Skeletal muscle tissue (tissue), 4 donors: ENCODE measurements around the gene C10orf71. TPM values are rescaled to one million over a fixed set of nuclear protein-coding genes. Genes with fewer than 3 reads are reported as not detected.

ENCODE experiments used
- H3K27ac ChIP-seq: one replicate; pipeline ENCODE4 v1.7.0; 2013; ENCODE audit warnings: mild to moderate bottlenecking, low read depth, low read length, inconsistent platforms
- H3K27me3 ChIP-seq, 3 donors: one replicate each; pipeline ENCODE4 v1.7.0; 2013; ENCODE audit warnings: low read length in 3 of 3; ENCODE audit not compliant: control insufficient read depth in 3 of 3, insufficient read depth in 3 of 3
- H3K36me3 ChIP-seq, 3 donors: one replicate each; pipeline ENCODE4 v1.7.0; 2013; ENCODE audit warnings: low read length in 3 of 3; ENCODE audit not compliant: control insufficient read depth in 3 of 3, insufficient read depth in 3 of 3
- H3K4me1 ChIP-seq, 3 donors: one replicate each; pipeline ENCODE4 v1.7.0; 2013; ENCODE audit warnings: low read length in 3 of 3, mild to moderate bottlenecking in 3 of 3; ENCODE audit not compliant: control insufficient read depth in 3 of 3, insufficient read depth in 3 of 3
- H3K4me3 ChIP-seq, 3 donors: one replicate each; pipeline ENCODE4 v1.7.0; 2013; ENCODE audit warnings: low read length in 3 of 3
- H3K9ac ChIP-seq, 3 donors: one replicate each; pipeline ENCODE4 v1.7.0; 2013; ENCODE audit warnings: low read length in 3 of 3, mild to moderate bottlenecking in 3 of 3, moderate library complexity in 2 of 3, low read depth in 1 of 3
- H3K9me3 ChIP-seq, 3 donors: one replicate each; pipeline ENCODE4 v1.7.0; 2013; ENCODE audit warnings: low read length in 3 of 3; ENCODE audit not compliant: control insufficient read depth in 3 of 3
- total RNA-seq: library from RNA; depleted of rRNA; stranded (reverse); fragments of >200 nt; gene quantifications from one replicate; pipeline ENCODE4 v1.2.3, GENCODE V29; 2014
- donor health status: Osteomylitis.

Gene C10orf71
- total RNA-seq, 1 donor from 2014 or later: 4.7 TPM

DNA sequence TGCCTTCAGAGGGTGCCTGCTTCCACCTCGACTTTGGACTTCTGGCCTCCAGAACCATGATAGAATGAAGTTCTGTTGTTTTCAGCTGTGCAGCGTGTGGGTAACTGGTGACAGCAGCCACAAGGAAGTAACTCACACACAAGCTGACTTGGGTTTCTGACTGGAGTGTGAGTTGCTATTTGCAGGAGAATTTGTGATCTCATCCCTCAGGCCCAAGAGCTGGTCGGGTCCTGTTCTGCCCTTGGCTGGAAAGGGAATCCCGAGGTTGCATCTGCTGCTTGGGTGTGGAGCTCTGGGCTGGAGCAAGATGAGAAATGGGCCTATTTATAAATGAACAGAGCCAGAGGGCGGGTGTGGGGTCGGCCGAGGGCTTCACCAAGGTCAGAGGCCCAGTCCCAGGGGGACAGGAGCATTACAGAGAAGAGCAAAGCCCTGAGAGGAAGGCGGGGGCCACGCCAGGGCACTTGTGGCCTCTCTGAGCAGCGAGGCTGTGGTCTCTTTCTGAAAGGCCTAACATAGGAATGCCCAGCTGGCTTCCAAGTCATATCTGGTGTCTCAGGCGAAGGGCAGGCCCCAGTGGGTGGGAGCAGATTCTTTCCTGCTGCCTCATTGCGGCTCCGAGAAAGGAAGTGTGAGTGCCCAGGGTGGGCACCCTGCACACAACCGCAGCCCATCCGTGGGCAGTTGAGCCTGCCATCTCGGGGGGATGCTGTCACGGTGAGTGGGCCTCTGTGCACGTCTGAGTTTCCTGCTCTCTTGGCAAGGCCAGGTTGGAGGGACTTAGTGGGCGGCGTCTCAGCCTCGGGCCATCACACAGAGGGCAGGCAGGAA, 26.5 kb upstream of the C10orf71 start:
- peak overlapping the region; percentile 52 to 68 (median 60) for H3K4me3 ChIP-seq
- H3K9ac ChIP-seq: peak overlapping the region; percentile 76 to 92 (median 86)
- peaks cover 0 to 4% (median 0%) of the 10 kb centered on the region in 3 donors for H3K9me3 ChIP-seq
- H3K27ac ChIP-seq: peak overlapping the region; percentile 98
- H3K27me3 ChIP-seq: no peaks in the 10 kb centered on the region
- H3K4me1 ChIP-seq: peaks cover 50 to 65% (median 63%) of the 10 kb centered on the region in 3 donors
- H3K36me3 ChIP-seq: no peaks in the 10 kb centered on the region

DNA sequence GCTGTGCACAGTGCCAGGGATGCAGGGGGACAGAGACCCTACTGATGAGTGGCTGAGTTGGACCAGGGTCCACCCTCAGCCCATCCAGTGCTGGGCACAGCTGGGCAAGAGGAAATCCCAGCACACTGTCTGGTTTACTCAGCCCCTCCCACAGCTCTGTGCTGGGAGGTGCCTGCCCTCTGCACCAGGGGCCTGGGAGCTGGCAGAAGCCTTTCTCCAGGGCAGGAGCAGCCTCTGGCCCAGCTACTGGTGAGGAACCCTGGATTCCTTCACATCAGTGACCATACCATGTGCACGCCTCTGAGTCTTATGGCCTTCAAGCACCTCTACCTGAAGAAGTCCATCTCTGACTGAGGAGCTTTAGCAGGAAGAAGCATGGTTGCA, 25.9 kb upstream of the C10orf71 start:
- H3K9ac ChIP-seq: peak overlapping the region; percentile 76 to 92 (median 85)
- peaks cover 55 to 71% (median 69%) of the 10 kb centered on the region in 3 donors for H3K4me1 ChIP-seq

DNA sequence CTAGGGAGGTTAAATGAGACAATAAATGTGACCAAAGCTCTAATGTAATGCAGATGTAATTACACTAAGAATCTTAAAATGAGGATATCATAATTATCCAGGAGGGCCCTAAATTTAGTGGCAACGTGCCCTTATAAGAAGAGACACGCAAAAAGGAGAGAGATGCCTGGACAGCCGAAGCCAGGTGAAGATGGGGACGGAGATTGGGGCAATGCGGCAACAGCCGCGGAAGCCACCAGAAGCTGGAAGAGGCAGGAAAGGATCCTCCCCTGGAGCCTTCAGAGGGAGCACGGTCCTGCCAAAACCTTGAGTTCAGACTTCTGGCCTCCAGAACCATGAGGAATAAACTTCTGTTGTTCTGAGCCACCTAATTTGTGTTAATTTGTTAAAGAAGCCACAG, 25.3 kb upstream of the C10orf71 start:
- Histone ChIP-seq H3K27me3 (no peaks in the 10 kb centered on the region), H3K9ac (peak overlapping the region; percentile 76 to 92 (median 85)), H3K36me3 (no peaks in the 10 kb centered on the region), H3K4me3 (peak overlapping the region in 2 of 3 donors; percentile 60 to 68), H3K4me1 (peaks cover 60 to 77% (median 75%) of the 10 kb centered on the region in 3 donors), H3K9me3 (no peaks in the 10 kb centered on the region), H3K27ac (peak overlapping the region; percentile 98)

More for the DNA sequence above, 25.9 kb upstream of the C10orf71 start:
- H3K4me3 ChIP-seq: peak overlapping the region; percentile 52 to 68 (median 60)
- H3K27me3 ChIP-seq: no peaks in the 10 kb centered on the region
- H3K27ac ChIP-seq: peak overlapping the region; percentile 98
- H3K9me3 ChIP-seq: peaks cover 0 to 2% (median 0%) of the 10 kb centered on the region in 3 donors
- no peaks in the 10 kb centered on the region for H3K36me3 ChIP-seq

DNA sequence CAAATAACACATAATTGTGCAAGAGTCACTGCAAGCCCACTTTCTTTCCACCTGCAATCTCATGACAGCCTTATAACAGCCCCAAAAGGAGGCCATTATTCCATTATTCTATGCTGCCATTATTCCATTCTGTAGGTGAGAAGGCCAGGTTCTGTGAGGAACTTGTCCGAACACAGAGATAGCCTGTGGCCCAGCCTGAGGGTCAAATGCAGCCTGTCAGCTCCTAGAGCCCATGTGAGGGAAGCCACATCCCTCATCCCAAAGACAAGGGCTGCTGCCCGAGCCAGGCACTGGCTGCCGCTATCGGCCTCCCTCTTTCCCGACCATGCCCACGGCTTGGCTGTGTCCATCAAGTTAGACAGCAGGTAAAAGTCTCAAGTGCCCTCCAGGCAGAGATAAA, 24.1 kb upstream of the C10orf71 start:
- Histone ChIP-seq H3K27me3 (no peaks in the 10 kb centered on the region), H3K27ac (peak overlapping the region; percentile 5), H3K9me3 (no peaks in the 10 kb centered on the region), H3K4me1 (peaks cover 73 to 89% (median 86%) of the 10 kb centered on the region in 3 donors), H3K4me3 (no peak overlapping the region), H3K36me3 (no peaks in the 10 kb centered on the region), H3K9ac (peak overlapping the region in 1 of 3 donors; percentile 11)

DNA sequence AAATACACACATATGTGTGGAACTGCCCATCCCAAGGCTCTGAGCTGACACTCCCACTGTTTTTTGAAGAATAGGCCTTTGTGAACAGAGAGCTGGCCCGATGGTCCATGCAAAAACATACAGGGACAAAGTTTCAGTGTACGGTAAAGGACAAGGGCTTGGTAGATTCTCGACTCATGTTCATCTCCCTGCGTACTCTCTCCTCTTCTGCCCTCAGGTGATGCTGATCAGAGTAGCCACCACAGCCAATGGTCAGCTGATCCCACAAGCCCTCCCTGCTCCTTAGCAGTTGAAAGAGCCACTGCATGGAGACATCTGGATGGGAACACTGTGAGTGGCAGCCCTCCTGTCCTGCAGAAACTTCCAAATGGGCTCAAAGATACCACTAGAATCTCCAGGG, 23.1 kb upstream of the C10orf71 start:
- no peak overlapping the region for H3K4me3 ChIP-seq
- H3K4me1 ChIP-seq: peaks cover 67 to 84% (median 79%) of the 10 kb centered on the region in 3 donors
- H3K9ac ChIP-seq: no peak overlapping the region
- H3K9me3 ChIP-seq: no peaks in the 10 kb centered on the region
- H3K27me3 ChIP-seq: no peaks in the 10 kb centered on the region
- H3K27ac ChIP-seq: peak overlapping the region; percentile 14
- H3K36me3 ChIP-seq: no peaks in the 10 kb centered on the region

DNA sequence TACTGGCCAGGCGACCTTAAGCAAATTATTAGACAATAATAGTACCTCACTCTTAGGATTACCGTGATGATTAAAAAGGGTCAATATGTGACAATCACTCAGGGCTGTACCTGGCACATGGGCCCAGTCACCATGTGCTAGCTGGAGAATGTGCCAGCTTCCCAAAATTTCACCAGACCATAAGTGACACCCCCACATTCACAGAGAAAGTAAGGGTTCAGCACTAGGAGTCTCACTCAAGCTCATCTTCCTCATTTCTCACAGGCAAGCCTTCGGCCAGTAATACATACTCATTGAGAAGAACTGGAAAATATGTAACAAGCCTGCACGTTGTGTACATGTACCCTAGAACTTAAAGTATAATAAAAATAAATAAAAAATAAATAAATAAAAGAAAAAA, 22.4 kb upstream of the C10orf71 start:
- Histone ChIP-seq H3K27ac (peak overlapping the region; percentile 14), H3K9me3 (no peaks in the 10 kb centered on the region), H3K36me3 (no peaks in the 10 kb centered on the region), H3K27me3 (no peaks in the 10 kb centered on the region), H3K9ac (no peak overlapping the region), H3K4me3 (no peak overlapping the region), H3K4me1 (peaks cover 64 to 81% (median 76%) of the 10 kb centered on the region in 3 donors)

DNA sequence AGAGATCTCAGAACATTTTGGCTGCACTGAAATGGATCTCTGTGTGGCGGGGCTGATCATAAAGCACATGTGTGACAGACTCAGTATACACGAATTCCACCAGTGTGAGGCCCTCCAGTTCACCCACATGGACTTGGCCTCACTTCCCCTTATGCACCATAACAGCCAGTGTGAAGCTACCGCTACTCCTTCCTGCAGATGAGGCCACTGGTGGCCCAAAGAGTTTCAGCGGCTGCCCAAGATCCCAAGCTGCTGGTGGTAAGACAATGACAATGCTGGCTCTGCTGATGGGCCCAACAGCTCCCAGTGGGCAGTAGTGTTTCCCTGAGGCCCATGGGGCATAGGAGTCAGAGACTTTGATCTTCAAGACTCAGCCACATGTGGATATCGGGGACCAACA, 21.0 kb upstream of the C10orf71 start:
- H3K27ac ChIP-seq: peak overlapping the region; percentile 94
- peaks cover 61 to 81% (median 75%) of the 10 kb centered on the region in 3 donors for H3K4me1 ChIP-seq
- peak overlapping the region; percentile 59 to 80 (median 69) for H3K9ac ChIP-seq
- H3K27me3 ChIP-seq: no peaks in the 10 kb centered on the region
- no peaks in the 10 kb centered on the region for H3K9me3 ChIP-seq
- H3K4me3 ChIP-seq: peak overlapping the region in 2 of 3 donors; percentile 27 to 46
- H3K36me3 ChIP-seq: no peaks in the 10 kb centered on the region

DNA sequence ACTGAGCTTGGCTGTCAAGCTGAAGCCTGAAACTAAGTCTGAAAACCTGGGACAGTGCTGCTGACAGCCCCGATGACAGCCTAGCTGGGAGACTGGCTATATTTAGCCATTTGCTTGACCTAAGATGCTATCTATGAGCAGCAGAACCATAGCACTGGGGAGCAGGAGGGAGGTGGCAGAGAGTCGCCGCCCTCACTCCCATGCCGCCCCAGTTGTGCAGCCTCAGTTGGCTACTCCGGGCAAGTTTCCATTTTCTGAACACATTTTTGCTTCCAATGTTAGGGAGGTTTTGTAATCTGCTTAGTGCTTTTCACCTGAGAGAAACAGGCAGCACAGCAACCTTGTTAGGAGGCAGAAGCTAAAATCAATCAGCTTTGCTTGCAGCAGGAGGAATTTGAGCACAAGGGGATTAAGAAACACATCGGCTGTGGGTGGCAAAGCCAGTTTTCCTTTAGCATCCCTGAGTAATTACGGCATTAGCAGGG, 20.4 kb upstream of the C10orf71 start:
- peak overlapping the region; percentile 94 for H3K27ac ChIP-seq
- peaks cover 61 to 81% (median 75%) of the 10 kb centered on the region in 3 donors for H3K4me1 ChIP-seq

DNA sequence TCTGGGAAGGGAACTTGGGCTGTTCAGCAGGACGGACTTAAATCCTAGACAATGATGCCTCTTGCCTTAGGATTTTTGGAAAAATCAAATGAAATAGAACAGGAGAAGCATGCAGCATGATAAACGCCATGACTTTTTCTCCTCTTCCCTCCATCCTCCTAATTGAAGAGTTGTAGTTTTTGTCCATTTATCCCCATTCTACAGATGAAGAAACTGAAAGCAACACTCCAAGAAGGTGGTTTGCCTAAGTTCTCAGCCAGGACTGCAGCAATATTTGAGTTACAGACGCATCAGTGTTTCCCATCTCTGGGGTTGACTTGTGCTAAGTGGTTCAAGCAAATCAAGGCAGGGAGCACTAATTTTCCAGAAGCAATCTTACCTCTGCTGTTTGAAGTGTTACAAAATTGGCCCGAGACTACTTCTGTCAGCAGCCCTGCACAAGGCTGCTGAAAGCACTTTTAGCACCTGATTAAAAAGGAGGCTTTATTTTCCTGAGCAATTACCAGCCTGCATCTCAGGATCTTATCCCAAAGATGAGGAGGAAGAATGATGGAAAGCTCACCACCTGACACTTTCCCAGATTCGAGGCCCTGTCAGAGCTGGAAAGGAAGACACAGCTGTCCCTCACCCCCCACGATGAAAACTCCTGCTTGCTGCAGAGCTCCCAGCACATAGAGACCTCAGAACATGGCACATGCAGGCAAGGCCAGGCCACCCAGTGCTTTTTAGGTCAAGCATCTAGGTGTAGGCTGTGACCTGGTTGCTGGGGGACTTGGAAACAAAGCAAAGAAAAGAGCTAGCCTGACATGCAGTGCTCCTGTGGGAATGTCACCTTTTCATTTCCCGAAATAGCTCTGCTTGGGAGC, 19.7 kb upstream of the C10orf71 start:
- H3K27ac ChIP-seq: peak overlapping the region; percentile 94
- H3K9ac ChIP-seq: peak overlapping the region; percentile 63 to 80 (median 63)
- no peaks in the 10 kb centered on the region for H3K9me3 ChIP-seq
- no peaks in the 10 kb centered on the region for H3K27me3 ChIP-seq
- no peaks in the 10 kb centered on the region for H3K36me3 ChIP-seq
- peak overlapping the region in 2 of 3 donors; percentile 2 to 19 for H3K4me3 ChIP-seq
- peaks cover 56 to 81% (median 76%) of the 10 kb centered on the region in 3 donors for H3K4me1 ChIP-seq

More for the DNA sequence above, 20.4 kb upstream of the C10orf71 start:
- no peaks in the 10 kb centered on the region for H3K9me3 ChIP-seq
- H3K9ac ChIP-seq: peak overlapping the region; percentile 63 to 80 (median 69)
- H3K36me3 ChIP-seq: no peaks in the 10 kb centered on the region
- H3K4me3 ChIP-seq: peak overlapping the region in 2 of 3 donors; percentile 15 to 46
- H3K27me3 ChIP-seq: no peaks in the 10 kb centered on the region
